MG63 (cell line): ENCODE measurements around the gene DOCK10. TPM values are rescaled to one million over a fixed set of nuclear protein-coding genes. Genes with fewer than 3 reads are reported as not detected.

Experiments
- DNase-seq: peaks from one replicate; pipeline ENCODE4 v3.0.0-alpha.2; 2020
- H3K27me3 ChIP-seq: fragments of 250-450 bp; sonication (Bioruptor Pico); 2 replicates; pipeline ENCODE4 v1.5.1; 2020; ENCODE audit warnings: mild to moderate bottlenecking, moderate library complexity
- H3K36me3 ChIP-seq: fragments of 250-450 bp; sonication (Bioruptor Pico); 2 replicates; pipeline ENCODE4 v1.5.1; 2020; ENCODE audit warnings: mild to moderate bottlenecking, moderate library complexity
- H3K4me3 ChIP-seq: fragments of 250-450 bp; sonication (Bioruptor Pico); 2 replicates; pipeline ENCODE4 v1.5.1; 2020; ENCODE audit warnings: mild to moderate bottlenecking, moderate library complexity
- H3K9me3 ChIP-seq: fragments of 250-450 bp; sonication (Bioruptor Pico); 2 replicates; pipeline ENCODE4 v1.5.1; 2020; ENCODE audit warnings: mild to moderate bottlenecking, moderate library complexity
- total RNA-seq: library from RNA; depleted of rRNA; stranded (reverse); fragments of >200 nt; shearing (Covaris generic); gene quantifications from 2 replicates; pipeline ENCODE4 v1.2.3, GENCODE V29; 2014; ENCODE audit warnings: low replicate concordance

Gene DOCK10
- total RNA-seq, 1 experiment from 2014 or later = 10.1 TPM

GRCh38 chr2:224749136-224749535 is 293.1 kb downstream of the DOCK10 start:
- H3K27me3 ChIP-seq = no peaks in the 10 kb centered on the region
- no peaks in the 10 kb centered on the region for H3K36me3 ChIP-seq
- H3K4me3 ChIP-seq = no peak overlapping the region
- no peak for DNase-seq
- no peaks in the 10 kb centered on the region for H3K9me3 ChIP-seq

GRCh38 chr2:224747765-224748164 is 294.5 kb downstream of the DOCK10 start:
- Histone ChIP-seq H3K9me3 (no peaks in the 10 kb centered on the region), H3K27me3 (no peaks in the 10 kb centered on the region), H3K4me3 (no peak overlapping the region), H3K36me3 (no peaks in the 10 kb centered on the region)
- no peak for DNase-seq

- DNase-seq = no peak
- no peaks in the 10 kb centered on the region for H3K27me3 ChIP-seq
- H3K36me3 ChIP-seq = no peaks in the 10 kb centered on the region
- H3K9me3 ChIP-seq = peaks cover 5% of the 10 kb centered on the region; the same call in 1 of the 2 replicates
- no peak overlapping the region for H3K4me3 ChIP-seq
These were observed 306.0 kb downstream of the DOCK10 start for GRCh38 chr2:224736227-224736626.

GRCh38 chr2:224734949-224735348 is 307.3 kb downstream of the DOCK10 start:
- peaks cover 5% of the 10 kb centered on the region; the same call in 1 of the 2 replicates for H3K9me3 ChIP-seq
- no peaks in the 10 kb centered on the region for H3K36me3 ChIP-seq
- H3K4me3 ChIP-seq = no peak overlapping the region
- H3K27me3 ChIP-seq = no peaks in the 10 kb centered on the region
- DNase-seq = no peak

GRCh38 chr2:224731665-224732064 is 310.6 kb downstream of the DOCK10 start:
- Histone ChIP-seq H3K27me3 (no peaks in the 10 kb centered on the region), H3K4me3 (no peak overlapping the region), H3K9me3 (peaks cover 8% of the 10 kb centered on the region), H3K36me3 (no peaks in the 10 kb centered on the region)
- DNase-seq = no peak

GRCh38 chr2:224729435-224729834 is 312.8 kb downstream of the DOCK10 start:
- no peak overlapping the region for H3K4me3 ChIP-seq
- no peaks in the 10 kb centered on the region for H3K27me3 ChIP-seq
- DNase-seq = no peak
- H3K36me3 ChIP-seq = no peaks in the 10 kb centered on the region
- H3K9me3 ChIP-seq = peaks cover 3% of the 10 kb centered on the region

GRCh38 chr2:224724331-224724730 is 317.9 kb downstream of the DOCK10 start:
- H3K4me3 ChIP-seq = no peak overlapping the region
- no peaks in the 10 kb centered on the region for H3K36me3 ChIP-seq
- DNase-seq = no peak
- no peaks in the 10 kb centered on the region for H3K27me3 ChIP-seq
- H3K9me3 ChIP-seq = peaks cover 3% of the 10 kb centered on the region

- H3K4me3 ChIP-seq = no peak overlapping the region
- H3K27me3 ChIP-seq = no peaks in the 10 kb centered on the region
- DNase-seq = peak; percentile 27
These were observed 318.6 kb downstream of the DOCK10 start for GRCh38 chr2:224723586-224724217.

GRCh38 chr2:224722770-224723169 is 319.5 kb downstream of the DOCK10 start:
- no peak overlapping the region for H3K4me3 ChIP-seq
- no peaks in the 10 kb centered on the region; the same call in 1 of the 2 replicates for H3K9me3 ChIP-seq
- no peak for DNase-seq
- no peaks in the 10 kb centered on the region for H3K27me3 ChIP-seq
- H3K36me3 ChIP-seq = no peaks in the 10 kb centered on the region

More at GRCh38 chr2:224723586-224724217, 318.6 kb downstream of the DOCK10 start:
- Histone ChIP-seq H3K9me3 (peaks cover 3% of the 10 kb centered on the region), H3K36me3 (no peaks in the 10 kb centered on the region)

- Histone ChIP-seq H3K9me3 (no peaks in the 10 kb centered on the region; the same call in 1 of the 2 replicates), H3K27me3 (no peaks in the 10 kb centered on the region), H3K4me3 (no peak overlapping the region), H3K36me3 (no peaks in the 10 kb centered on the region)
- DNase-seq = peak; percentile 76
These were observed 320.0 kb downstream of the DOCK10 start for GRCh38 chr2:224722250-224722649.

GRCh38 chr2:224716921-224717320 is 325.3 kb downstream of the DOCK10 start:
- H3K9me3 ChIP-seq = no peaks in the 10 kb centered on the region
- H3K36me3 ChIP-seq = no peaks in the 10 kb centered on the region
- no peak for DNase-seq
- no peak overlapping the region for H3K4me3 ChIP-seq
- H3K27me3 ChIP-seq = no peaks in the 10 kb centered on the region

GRCh38 chr2:224716201-224716600 is 326.1 kb downstream of the DOCK10 start, which contains the start of gene CCDC195:
Gene CCDC195 (minus strand): TSS chr2:224716365. CDS start chr2:224716365, 0 bp downstream.
- Histone ChIP-seq H3K36me3 (no peaks in the 10 kb centered on the region), H3K27me3 (no peaks in the 10 kb centered on the region), H3K9me3 (no peaks in the 10 kb centered on the region), H3K4me3 (no peak within 1 kb of the TSS)
- no peak for DNase-seq
